Measurements from ENCODE around the gene TRAF3IP3. TPM values are rescaled to one million over a fixed set of nuclear protein-coding genes. Genes with fewer than 3 reads are reported as not detected.

Gene TRAF3IP3
- total and polyA plus RNA-seq, 2 of the 13 experiments (the other 11 are each of a cell fraction or from before 2014, with no cell fraction given), result not detected

DNA sequence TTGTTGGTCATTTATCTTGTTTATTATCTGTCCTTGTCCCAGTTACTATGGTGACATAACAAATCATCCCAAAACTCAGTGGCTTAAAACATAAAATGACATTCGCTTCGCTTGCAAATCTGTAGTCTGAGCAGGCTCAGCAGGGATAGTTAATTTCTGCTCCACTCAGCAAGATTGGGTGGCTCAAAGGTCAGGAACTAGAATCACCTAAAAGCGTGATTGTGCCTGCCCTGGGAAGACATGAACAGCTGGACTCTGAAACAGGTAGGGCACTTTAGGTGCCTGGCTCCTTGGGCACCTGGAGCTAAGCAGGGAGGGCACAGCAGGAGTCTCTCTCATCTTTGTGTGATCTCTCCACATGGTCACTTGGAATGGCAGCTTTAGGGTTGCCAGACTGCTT is 14.7 kb upstream of the TRAF3IP3 start:
- H4K20me1 ChIP-seq (ENCODE audit: insufficient read depth, low read length), result no peaks in the 10 kb centered on the region
- H3K9me3 ChIP-seq (ENCODE audit: low read length), result no peaks in the 10 kb centered on the region
- ChIA-PET CTCF (ENCODE audit: low intra/inter-chr PET ratio, low total read pairs) (no interaction called here), POLR2A (no interaction called here)
- 33% methylated on average over 3 of the region's 3 CpGs for WGBS (ENCODE audit: low lambda C conversion rate)
- TF ChIP-seq NRL (CRISPR knock-in tag; IDR thresholded peaks at IDR 0.05; ENCODE audit: borderline replicate concordance) (no peak), MAFK (conservative IDR thresholded peaks at IDR 0.05 in 1 of 2, IDR thresholded peaks at IDR 0.05 in 1 of 2; ENCODE audit: low read length in 2 of 2) (0 out of 4 replicates have a peak, but pooled peaks of 1 of the 2 experiments have one; percentile 12)
- in situ Hi-C loops (cut with HindIII; ENCODE audit: extremely low pct_ligation_motif_present, low pct_unique_long_range_greater_than_20kb) (no loop called here), intact Hi-C loops (cut with micrococcal nuclease; ENCODE audit: unreplicated experiment) (no loop called here)
- no peak overlapping the region for H2AFZ ChIP-seq (ENCODE audit: low read length)
- DNase-seq (ENCODE audit: low spot score) (no peak), FAIRE-seq (no peak), ATAC-seq (no peak)
- H3K9ac ChIP-seq (ENCODE audit: insufficient read depth, low read depth, low read length), result no peak overlapping the region
- H3K27ac ChIP-seq (ENCODE audit: extremely low read length, insufficient read depth, low read length), result no peak overlapping the region
- H3K4me2 ChIP-seq (ENCODE audit: low read depth, low read length), result no peak overlapping the region
- no peaks in the 10 kb centered on the region; a peak in 1 of 5 replicates for H3K27me3 ChIP-seq (ENCODE audit: control insufficient read depth in 1 of 2, insufficient read depth in 2 of 2, low read length in 2 of 2)
- no peak overlapping the region for H3K4me3 ChIP-seq (replicated peaks in 1 of 3; ENCODE audit: insufficient read depth in 1 of 3, low read depth in 2 of 3, low read length in 3 of 3)
- H3K4me1 ChIP-seq (ENCODE audit: insufficient read depth, low read length), result no peaks in the 10 kb centered on the region
- no peaks in the 10 kb centered on the region for H3K36me3 ChIP-seq (replicated peaks in 1 of 2; ENCODE audit: control insufficient read depth in 1 of 2, insufficient read depth in 2 of 2, low read length in 2 of 2)
- no TSS peak for BruUV-seq (replicated peaks)
- H3K79me2 ChIP-seq (ENCODE audit: insufficient read depth, low read length), result no peaks in the 10 kb centered on the region

DNA sequence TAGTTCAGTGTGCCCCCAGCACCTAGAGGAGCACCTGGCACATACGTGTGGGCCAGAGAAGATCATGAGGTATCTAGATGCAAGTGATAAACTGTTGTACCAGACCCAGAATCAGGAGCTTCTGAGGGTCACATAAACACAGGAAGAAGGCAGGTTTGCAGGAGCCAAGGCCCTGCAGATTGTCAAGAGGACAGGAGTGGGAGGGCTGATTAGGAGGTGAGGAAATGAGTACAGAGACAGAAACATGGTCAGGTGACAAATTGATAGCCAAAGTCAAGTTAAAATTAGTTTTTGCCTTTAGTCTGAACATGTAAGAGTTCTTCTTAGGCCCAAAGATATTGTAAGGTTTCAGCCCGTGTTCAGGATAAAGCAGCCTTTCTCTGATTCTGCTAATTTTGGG is 14.0 kb upstream of the TRAF3IP3 start:
- BruUV-seq (replicated peaks), result no TSS peak
- CTCF ChIA-PET (ENCODE audit: low intra/inter-chr PET ratio, low total read pairs), result no interaction called here
- Histone ChIP-seq H4K20me1 (ENCODE audit: insufficient read depth, low read length) (no peaks in the 10 kb centered on the region), H3K4me1 (ENCODE audit: insufficient read depth, low read length) (no peaks in the 10 kb centered on the region), H3K4me2 (ENCODE audit: low read depth, low read length) (no peak overlapping the region), H3K9ac (ENCODE audit: insufficient read depth, low read depth, low read length) (no peak overlapping the region), H3K9me3 (ENCODE audit: low read length) (no peaks in the 10 kb centered on the region), H3K79me2 (ENCODE audit: insufficient read depth, low read length) (no peaks in the 10 kb centered on the region), H3K27me3 (ENCODE audit: control insufficient read depth in 1 of 2, insufficient read depth in 2 of 2, low read length in 2 of 2) (no peaks in the 10 kb centered on the region; a peak in 1 of 5 replicates), H3K4me3 (replicated peaks in 1 of 3; ENCODE audit: insufficient read depth in 1 of 3, low read depth in 2 of 3, low read length in 3 of 3) (no peak overlapping the region), H3K27ac (ENCODE audit: extremely low read length, insufficient read depth, low read length) (no peak overlapping the region), H3K36me3 (replicated peaks in 1 of 2; ENCODE audit: control insufficient read depth in 1 of 2, insufficient read depth in 2 of 2, low read length in 2 of 2) (no peaks in the 10 kb centered on the region), H2AFZ (ENCODE audit: low read length) (no peak overlapping the region)
- no peak for ATAC-seq
- POLR2A ChIA-PET, result no interaction called here
- 13% methylated on average over 2 of the region's 2 CpGs for WGBS (ENCODE audit: low lambda C conversion rate)
- FAIRE-seq, result no peak
- intact Hi-C loops (cut with micrococcal nuclease; ENCODE audit: unreplicated experiment), result no loop called here
- DNase-seq (ENCODE audit: low spot score), result no peak
- in situ Hi-C loops (cut with HindIII; ENCODE audit: extremely low pct_ligation_motif_present, low pct_unique_long_range_greater_than_20kb), result no loop called here
- TF ChIP-seq KDM5A (IDR thresholded peaks at IDR 0.05; ENCODE audit: borderline replicate concordance, low read length), result no peak

All from HepG2 (cell line).